ENCODE data around the gene PPP1R3C.

PPP1R3C gene

DNA sequence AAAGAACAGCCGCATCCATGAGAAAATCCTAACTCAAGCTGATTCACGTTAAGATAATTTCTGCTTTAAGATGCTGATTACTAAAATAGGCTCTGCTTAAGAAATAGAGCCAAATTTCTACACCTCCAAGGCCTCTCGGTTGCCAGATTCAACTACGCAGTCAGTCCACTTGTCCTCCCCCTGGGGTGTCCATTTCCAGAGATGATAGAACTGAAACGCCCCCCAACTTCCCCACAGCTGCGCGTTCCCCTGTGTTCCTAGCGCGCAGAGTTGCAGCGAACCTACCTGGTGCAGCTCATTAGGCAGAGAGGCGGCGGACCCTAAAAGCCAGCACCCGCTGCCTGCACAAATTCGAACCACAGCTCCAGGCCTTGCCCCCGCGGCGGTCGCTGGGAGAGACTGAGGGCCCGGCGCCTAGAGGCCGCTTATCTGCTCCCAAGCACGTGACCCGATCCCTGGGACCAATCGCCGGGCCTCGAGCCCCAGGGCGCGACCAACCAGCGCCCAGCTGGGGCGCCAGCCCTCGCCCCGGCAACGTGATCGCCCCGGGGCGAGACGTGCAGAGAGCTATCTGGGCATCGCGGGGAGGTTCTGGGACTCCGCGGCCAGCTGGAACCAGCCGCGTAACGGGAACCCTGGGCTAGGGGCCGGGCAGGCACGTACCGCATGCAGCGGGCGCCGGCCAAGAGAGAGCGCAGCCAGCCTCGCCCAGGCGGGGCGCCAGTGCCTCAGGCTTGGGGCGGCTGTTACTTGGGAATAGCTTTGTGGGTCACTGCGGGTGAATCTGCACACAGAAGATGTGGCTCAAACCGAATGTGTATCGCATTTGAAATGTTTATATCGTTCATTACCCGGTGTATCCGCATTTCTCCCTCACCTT is at the start of gene PPP1R3C:
Gene PPP1R3C, minus strand, starts transcription at position 401 of the 880 bp plus-strand sequence. Its CDS starts 102 bp downstream, at position 299.
- peak; percentile 63 to 95 (median 90) for DNase-seq

DNA sequence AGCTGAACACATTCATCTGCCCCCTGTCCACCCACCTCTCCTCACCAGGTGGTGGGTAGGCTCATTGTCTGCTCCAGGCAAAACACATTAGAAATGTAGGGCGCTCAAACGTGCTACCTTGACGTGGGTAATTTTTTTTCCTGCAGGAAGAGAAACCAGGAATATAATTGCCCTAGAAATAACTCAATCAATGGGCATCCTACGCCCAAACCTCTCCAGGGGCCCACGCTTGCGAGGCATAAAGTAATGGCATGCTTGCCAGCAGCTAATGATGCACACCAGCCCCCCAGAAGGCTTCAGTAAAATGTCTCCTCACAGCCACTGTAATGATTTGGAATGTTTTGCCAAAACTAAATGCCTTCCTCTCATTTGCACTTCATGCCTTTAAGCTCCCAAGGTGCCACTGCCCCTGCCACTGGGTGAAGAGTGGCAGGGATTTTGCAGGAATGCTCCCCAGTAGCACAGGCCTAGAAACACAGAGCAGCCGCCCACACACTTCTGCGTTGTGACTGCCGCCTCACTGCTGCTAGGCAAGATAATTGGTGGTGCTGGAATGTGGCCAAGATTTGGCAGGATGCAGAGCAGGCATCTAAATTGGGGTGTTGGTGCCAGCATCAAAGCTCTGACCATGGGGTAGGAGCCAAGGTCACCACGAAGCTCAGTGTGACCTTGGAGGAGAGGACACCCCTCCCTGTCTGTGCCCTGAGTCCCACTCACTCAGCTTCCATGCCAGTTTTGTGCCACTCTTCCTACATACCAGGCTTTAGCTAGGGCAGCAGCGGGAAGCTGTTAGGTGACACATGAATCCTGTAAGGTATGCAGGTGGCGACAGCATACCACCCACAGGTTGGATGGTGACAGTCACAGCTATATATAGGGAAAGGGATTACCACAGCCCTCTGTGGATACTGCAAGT is 48.7 kb upstream of the PPP1R3C start:
- peak in 49 of 58 donors; percentile 8 to 82 (median 39) for DNase-seq

DNA sequence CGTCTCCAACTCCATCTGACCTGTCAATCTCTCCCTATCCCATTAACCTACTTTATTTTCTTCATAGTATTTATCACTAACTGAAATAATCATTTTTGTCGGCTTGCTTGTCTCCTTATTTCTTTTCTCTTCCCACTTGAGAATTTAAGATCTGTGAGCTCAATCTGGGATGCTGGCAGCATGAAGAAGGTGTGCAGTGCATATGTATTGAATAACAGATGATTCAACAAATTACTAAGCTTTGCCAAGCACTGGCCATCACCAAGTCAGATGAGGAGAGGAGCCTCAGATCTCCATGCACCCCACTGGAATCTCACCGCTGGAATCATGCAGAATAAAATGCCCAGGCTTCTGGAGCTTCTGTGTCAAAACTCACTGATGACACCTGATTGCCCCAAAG is 47.6 kb upstream of the PPP1R3C start:
- DNase-seq: no peak

DNA sequence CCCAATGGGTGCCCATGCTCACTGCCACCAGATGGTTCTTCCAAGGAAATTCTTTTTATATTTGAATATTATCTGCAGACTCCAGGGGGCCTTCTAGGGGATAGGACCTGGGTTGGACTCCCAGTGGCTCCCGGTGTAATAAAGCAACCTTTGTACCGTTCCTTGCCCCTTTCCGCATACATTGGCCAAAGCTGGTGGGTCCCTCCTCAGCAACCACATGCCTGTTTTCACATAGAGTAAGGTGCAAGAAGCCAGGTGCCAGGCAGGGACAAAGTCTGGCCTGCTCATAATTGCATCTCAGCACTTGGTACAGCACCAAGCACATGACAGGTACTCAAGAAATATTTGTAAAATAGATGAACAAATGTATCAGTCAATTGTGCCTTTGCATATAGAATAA is 46.4 kb upstream of the PPP1R3C start:
- DNase-seq: no peak

DNA sequence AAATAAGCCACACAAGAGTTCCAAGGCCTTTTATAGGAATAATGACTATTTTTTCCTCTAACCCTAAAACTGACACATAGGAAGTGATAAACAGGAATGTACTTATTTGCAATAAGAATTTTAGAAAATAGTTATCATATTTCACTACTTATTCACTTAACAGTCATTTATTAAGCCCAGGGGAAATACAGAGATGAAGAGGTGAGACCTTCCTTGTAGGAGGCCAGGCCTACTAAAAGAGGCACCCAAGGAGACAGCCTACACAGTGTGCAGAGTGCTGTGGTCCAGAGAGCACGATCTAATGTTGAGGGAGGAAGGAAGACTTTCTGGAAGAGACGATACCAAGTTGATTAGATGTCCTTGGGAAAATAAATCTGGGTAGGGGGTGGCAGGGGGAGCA is 45.0 kb upstream of the PPP1R3C start:
- no peak for DNase-seq

DNA sequence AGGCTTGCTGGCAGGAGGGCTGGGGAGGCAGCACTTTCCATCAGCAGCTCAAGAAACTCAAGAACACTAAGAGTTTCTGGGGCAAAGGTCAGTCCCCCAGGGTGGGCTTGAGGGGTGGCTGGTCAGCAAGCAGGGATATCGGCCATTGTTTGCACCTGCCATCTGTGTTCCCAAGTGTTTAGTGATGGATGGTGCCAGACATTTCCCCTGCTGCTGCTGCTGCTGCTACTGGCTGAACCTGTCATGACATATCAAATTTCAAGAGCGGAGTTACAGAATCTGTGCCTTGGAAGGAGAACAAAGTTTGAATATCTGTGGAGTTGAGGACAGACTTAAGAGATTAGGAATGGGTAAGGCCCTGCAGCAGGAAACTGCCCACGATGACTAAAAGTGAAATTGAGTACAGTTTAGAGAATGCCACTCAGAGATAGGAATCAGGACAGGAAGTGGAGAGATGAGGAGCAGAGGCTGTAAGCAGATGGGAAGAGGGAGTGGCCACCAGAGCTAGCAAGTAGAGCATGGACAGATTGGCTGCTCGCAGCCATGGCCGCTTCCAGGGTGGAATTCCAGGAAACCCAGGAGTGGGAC is 39.2 kb upstream of the PPP1R3C start:
- no peak for DNase-seq

DNA sequence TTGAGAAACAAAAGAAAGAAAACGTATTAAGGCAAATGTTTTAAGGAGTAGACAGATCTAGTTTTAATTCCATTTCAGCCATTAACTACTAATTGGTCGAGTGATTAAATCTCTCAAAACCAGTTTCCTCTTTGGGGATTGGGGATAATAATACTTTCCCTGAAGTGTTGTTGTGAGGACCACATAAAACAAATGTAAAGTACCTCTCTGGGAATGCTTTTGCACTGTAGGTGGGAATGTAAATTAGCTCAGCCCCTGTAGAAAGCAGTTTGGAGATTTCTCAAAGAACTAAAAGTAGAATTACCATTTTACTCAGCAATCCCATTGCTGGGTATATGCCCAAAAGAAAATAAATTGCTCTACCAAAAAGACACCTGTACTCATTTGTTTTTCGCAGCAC is 36.0 kb upstream of the PPP1R3C start:
- DNase-seq: no peak

DNA sequence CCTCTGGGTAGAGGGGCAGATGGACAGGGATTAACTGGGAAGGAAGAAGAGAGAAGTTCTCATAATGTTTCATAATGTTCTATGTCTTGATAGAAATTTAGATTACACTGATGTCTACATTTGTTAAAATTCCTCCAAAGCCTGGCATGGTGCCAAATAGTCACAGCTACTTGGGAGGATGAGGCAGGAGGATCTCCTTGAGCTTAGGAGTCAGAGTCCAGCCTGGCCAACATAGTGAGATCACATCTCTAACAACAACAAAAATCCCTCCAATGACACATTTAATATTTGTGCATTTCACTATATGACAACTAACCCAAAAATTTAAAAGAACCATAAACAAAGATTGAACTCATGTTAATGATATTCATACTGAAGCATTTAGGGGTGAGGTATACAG is 33.0 kb upstream of the PPP1R3C start:
- DNase-seq: no peak

DNA sequence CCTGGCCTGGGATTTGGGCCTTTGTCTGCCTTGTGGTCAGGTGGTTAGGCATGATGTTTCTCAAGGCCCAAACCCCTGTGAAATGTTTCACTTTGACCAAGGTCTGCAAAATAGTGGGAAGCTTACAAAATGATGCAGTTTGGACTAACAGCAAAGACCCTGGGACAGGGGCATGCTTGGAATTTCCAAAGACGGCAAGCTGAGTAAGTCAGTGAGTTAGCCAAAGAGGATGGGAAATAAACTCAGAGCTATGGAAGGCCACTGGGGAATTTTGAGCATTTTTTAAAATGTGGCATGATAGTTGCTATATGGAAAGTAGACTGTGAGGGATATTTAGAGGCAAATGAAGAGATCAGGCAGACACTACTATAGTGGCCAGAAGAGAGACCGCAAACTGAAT is 31.6 kb upstream of the PPP1R3C start:
- no peak for DNase-seq

DNA sequence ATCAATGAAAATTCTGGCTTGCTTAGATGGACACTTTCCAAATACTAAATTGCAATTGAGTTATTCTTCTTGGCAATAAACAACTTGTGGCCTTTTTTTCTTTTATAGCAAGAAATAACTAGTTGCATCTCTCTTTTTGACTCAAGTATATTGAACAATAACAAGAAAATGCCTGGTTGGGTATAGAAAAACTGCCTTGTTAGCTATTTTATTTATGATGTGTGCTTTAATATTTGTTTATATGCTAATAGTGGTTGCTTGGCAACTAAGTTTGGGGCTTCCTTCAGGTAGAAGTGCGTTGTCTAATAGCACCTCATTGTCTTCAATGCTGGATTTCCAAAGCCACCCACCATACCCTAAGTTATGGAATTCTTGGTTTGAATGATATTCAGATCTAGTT is 30.1 kb upstream of the PPP1R3C start:
- no peak for DNase-seq

DNA sequence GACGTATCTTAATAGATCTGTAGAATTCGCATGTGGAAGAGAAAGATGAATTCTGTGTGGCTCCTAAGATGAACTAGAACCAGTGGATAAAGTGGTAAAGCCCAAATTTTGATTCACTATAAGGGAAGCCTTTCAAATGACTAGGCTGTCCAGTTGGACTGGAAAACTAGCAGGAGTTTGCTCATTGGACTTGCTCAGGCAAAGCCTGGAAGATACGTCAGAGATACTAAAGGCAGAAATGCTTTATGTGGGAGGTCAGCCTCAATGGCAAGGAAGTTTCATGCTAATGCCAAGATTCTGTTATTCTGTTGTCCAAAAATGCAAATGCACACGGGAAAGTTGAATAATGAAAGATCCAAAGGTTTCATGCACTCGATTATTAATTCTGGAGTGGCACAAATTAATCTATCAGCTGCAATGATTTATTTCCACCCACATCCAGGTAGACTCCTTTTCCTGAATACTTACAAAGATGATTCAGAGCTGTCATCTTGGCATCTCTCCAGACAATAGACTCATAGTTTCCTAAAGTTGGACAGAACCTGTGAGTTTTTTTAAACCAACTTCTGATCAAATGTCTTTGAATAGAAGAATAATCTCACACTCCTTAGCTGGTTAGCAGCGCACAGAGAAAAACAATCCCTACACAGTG is 20.5 kb upstream of the PPP1R3C start:
- DNase-seq: no peak

DNA sequence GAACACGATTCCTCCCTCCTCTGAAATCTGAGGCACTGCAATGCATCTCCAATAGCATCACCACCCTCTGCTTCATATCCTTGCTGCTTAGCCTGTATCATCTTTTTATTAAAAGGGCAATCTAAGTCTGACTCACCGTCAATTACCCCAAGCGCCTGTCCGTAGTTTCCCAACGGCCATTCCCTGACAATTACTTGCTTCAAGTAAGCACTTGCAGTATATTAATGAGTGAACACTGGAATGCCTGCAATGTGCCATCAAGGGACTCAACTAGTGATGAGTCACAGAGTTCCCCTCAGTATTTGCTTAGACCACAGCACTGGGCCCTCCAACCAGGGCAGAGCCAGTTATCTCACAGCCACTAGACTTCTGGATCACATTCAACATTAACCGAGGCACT is 19.5 kb upstream of the PPP1R3C start:
- no peak for DNase-seq

DNA sequence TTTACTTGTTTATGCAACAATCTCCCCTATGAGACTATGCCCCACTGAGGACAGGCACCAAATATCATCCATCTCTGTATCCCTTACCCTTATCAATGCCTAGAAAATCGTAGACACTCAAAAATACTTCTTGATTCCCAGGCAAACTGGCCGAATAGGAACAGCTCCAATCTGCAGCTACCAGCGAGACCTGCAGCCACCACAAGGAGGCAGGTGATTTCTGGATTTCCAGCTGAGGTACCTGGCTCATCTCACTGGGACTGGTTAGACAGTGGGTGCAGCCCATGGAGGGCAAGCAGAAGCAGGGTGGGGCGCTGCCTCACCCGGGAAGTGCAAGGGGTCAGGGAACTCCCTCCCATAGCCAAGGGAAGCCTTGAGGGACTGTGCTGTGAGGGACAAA is 10.8 kb upstream of the PPP1R3C start:
- no peak for DNase-seq

DNA sequence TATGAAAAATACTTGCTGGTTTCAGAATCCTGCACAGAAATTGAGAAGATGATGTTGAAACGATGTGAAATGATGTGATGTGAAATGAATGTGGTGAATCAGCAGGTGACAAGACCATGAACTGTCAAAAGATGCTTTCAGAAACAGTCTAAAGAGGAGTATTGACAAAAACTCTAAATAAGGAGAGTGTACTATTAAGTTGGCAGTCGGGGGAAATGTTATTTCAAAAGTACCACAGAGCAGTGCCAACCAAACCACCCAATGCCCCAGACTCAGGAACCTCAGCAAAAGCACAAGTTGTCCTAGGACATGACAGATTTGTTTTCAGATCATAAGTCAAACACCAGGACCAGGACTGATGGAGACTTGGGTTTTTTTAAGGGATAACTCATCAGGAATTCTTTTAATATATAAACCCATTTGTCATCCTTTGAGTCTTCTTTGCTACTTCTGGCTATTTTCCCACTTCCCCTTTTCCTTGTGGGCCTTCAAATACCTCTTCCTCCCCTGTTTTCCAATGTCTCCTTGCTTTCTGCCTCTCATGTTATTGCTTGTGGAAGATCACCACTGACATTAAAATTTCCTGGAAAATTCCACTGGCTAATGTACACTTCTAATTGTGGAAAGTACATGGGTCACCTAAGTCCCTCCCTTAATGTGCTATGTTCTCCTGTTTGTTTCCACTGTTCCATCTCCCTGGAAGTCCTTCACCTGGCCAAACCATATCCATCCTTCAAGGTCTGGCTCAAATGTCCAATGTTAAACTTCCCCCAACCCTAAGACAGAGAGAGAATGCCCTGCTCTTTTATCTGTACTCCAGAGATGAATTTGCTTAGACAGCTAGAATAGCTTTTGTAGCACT is 10.2 kb upstream of the PPP1R3C start:
- DNase-seq: no peak

DNA sequence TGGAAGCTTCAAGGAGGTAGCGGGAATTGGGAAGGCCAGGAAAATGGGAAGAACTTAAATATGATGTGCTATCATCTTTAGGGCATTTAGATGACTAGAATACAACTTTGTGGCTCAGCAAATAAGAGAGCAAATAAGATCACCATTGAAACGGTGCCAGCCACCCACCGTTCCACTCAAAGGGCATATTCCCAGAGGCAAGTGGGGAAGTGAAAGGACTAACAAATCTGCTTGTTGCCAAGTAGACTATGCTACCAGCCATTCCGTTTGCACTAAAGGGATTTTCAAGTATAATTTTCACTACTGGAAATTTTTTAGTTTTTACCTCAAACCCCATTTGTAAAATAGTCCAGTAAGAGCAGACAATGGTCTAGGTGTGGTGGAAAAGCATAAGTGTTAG is 4.0 kb upstream of the PPP1R3C start:
- no peak for DNase-seq

DNA sequence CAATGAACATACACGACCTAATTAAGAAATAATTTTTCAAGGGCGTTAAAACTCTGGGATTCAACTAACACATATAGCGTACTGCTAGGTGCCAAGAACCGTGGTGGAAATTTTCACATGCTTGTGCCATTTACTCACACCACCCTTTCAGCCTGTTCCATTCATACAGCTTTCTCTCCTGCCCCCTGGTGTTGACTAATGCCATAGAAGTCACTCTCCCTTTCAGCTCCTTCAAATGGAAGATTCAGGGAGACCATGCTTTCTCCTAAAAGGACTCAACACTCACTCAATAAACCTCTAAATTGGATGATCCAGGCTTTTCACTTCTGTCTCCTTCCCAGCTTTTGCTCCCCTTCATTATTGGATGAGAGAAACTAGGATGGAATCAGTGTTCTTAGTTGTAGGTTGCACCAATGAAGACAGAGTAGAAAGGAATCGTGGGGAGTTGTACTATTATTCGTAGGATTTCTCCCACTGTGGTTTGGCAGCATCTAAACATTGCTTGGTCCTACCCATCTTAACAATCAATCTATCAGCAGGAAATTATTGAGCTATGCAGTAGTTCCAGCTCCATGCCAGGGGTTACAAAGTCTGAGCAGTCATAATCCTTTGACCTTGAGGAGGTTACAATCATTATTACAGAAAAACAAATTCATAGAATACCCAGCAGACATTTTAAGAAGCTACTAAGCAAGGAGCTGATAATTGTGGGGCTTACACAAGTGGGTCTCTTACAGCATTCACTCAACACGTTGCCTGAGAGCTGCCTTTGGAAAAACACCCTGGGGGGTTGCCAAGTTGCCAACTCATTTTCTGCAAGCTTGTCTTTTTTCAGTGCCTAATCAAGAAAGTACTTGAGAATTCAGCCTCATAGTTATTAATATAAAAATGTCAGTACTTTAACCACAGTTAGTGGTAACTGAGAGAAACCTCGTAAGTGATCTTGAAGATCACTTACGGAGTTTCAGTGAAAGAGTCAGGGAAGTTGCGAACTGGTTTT is 2.8 kb upstream of the PPP1R3C start:
- DNase-seq: peak in 36 of 58 donors; percentile 1 to 72 (median 39)

DNA sequence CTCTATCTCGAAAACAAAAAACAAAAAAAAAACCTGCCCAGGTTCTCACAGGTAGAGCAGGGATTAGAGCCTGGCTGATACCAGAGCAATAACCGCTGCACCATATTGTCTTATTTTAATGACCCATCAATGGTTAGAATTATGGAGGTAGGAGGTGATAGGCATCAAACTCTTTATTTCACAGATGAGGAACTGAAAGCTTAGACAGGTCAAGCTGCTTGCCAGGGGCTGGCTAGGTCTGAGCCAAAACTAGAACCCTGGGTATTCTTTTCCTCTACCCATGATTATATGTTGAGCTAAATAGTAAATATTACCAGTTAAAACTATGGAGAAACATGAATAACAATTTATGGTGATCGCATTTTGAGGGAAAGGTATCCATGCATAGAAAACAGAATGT is 2.0 kb upstream of the PPP1R3C start:
- no peak for DNase-seq

DNA sequence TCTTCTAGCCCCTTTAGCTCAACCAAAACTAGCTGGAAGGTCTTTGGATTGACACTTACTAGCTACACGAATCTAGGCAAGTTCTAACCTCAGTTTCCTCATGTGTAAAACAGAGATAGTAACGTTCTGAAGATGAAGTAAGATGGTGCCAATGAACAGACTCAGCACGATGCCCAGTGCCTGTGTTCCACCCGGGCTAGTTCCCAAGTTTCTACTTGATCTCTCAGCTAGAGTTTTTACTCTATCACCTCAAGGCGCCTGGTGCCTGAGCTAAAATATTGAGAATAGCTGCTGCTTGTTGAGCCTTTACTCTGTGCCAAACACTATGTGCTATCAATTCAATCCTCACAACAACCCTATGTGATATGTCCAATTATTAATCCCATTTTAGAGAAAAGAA is 1.4 kb upstream of the PPP1R3C start:
- no peak for DNase-seq

DNA sequence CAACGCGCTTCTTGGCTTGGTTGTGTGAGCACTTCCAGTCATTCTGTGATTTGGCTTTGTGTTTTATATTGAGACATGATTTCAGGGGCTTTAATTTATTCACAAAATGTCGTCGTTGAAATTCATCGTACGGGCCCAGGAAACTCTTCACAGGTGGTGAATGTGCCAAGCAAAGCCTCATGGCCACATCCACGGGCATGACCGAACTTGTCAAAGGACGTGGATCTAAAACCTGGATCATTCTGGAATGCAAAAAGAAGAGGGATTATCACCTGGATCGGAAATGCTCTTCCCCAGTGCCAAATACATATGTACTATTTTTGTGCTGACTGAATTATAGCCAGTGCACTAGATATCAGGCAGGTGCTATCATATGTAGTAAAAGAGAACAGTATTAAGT is 2.2 kb downstream of the PPP1R3C start:
- DNase-seq: no peak

Measured in anterior cingulate cortex (tissue), 58 donors.